ENCODE measurements around the gene ADAM17. TPM values are rescaled to one million over a fixed set of nuclear protein-coding genes. Genes with fewer than 3 reads are reported as not detected.

ADAM17 gene
- total and polyA plus RNA-seq, 2 of the 13 experiments (the other 11 are each of a cell fraction or from before 2014, with no cell fraction given), result 6.5 to 33.4 TPM

DNA sequence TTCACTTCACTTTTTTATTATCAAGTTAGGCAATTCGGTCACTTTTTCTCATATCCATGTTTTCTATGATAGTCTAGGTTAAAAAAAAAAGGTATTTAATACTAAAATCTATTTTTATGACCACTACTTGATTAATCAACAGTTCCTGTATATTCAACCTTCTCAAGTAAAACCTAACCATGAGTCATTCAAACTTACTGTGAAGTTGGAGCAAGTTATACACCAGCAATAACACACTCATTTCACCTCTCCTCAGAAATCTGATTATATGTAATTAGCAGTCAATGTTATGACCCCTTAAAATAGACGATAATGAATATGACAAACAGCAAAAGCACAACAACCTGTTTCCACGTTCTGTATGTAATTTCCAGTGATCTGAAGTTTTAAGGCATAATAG lies 35.0 kb upstream of the ADAM17 start (continued):
- TF ChIP-seq, protein P1, sequence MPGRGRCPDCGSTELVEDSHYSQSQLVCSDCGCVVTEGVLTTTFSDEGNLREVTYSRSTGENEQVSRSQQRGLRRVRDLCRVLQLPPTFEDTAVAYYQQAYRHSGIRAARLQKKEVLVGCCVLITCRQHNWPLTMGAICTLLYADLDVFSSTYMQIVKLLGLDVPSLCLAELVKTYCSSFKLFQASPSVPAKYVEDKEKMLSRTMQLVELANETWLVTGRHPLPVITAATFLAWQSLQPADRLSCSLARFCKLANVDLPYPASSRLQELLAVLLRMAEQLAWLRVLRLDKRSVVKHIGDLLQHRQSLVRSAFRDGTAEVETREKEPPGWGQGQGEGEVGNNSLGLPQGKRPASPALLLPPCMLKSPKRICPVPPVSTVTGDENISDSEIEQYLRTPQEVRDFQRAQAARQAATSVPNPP (CRISPR knock-in tag; IDR thresholded peaks at IDR 0.05), result no peak
- no peak for TF ChIP-seq RBM39 (IDR thresholded peaks at IDR 0.05; ENCODE audit: low read depth, low read length, poor library complexity, severe bottlenecking)
- TF ChIP-seq KAT8 (CRISPR knock-in tag; IDR thresholded peaks at IDR 0.05), result no peak
- TF ChIP-seq, protein P2, sequence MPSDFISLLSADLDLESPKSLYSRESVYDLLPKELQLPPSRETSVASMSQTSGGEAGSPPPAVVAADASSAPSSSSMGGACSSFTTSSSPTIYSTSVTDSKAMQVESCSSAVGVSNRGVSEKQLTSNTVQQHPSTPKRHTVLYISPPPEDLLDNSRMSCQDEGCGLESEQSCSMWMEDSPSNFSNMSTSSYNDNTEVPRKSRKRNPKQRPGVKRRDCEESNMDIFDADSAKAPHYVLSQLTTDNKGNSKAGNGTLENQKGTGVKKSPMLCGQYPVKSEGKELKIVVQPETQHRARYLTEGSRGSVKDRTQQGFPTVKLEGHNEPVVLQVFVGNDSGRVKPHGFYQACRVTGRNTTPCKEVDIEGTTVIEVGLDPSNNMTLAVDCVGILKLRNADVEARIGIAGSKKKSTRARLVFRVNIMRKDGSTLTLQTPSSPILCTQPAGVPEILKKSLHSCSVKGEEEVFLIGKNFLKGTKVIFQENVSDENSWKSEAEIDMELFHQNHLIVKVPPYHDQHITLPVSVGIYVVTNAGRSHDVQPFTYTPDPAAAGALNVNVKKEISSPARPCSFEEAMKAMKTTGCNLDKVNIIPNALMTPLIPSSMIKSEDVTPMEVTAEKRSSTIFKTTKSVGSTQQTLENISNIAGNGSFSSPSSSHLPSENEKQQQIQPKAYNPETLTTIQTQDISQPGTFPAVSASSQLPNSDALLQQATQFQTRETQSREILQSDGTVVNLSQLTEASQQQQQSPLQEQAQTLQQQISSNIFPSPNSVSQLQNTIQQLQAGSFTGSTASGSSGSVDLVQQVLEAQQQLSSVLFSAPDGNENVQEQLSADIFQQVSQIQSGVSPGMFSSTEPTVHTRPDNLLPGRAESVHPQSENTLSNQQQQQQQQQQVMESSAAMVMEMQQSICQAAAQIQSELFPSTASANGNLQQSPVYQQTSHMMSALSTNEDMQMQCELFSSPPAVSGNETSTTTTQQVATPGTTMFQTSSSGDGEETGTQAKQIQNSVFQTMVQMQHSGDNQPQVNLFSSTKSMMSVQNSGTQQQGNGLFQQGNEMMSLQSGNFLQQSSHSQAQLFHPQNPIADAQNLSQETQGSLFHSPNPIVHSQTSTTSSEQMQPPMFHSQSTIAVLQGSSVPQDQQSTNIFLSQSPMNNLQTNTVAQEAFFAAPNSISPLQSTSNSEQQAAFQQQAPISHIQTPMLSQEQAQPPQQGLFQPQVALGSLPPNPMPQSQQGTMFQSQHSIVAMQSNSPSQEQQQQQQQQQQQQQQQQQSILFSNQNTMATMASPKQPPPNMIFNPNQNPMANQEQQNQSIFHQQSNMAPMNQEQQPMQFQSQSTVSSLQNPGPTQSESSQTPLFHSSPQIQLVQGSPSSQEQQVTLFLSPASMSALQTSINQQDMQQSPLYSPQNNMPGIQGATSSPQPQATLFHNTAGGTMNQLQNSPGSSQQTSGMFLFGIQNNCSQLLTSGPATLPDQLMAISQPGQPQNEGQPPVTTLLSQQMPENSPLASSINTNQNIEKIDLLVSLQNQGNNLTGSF (CRISPR knock-in tag; IDR thresholded peaks at IDR 0.05), result no peak

DNA sequence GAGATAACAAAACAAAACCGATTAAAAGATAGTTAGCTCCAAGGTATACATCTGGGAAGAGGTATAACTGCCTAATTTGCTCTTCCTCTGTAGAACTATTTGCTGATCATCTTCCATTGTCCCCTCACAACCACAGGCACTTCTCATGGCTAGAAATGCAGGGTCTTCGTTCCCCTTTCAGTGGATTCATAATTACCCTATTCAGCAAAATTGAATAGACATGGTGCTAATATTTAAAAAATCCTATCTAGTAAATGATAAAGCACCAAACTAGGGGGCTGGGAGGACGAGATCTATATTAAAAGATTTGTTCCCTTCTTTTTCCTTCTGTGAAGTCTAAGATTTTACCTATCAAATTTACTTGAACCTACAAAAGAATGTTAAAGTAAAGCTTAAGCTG lies 30.8 kb upstream of the ADAM17 start:
- H3K4me2 ChIP-seq (ENCODE audit: low read depth, low read length), result no peak overlapping the region
- BruUV-seq (replicated peaks), result no TSS peak
- intact Hi-C loops (cut with micrococcal nuclease; ENCODE audit: unreplicated experiment) (no loop called here), in situ Hi-C loops (cut with HindIII; ENCODE audit: extremely low pct_ligation_motif_present, low pct_unique_long_range_greater_than_20kb) (no loop called here)
- peak; percentile 71; the same call in 1 of the 2 replicates for TF ChIP-seq MAFF (IDR thresholded peaks at IDR 0.05; ENCODE audit: low read depth, low read length)
- peak; percentile 66 to 77; a peak in 3 of 4 replicates for TF ChIP-seq MAFK (conservative IDR thresholded peaks at IDR 0.05 in 1 of 2, IDR thresholded peaks at IDR 0.05 in 1 of 2; ENCODE audit: low read length in 2 of 2)
- no peak for TF ChIP-seq ATM (IDR thresholded peaks at IDR 0.05; ENCODE audit: borderline replicate concordance)
- H3K9ac ChIP-seq (ENCODE audit: insufficient read depth, low read depth, low read length), result no peak overlapping the region
- H3K79me2 ChIP-seq (ENCODE audit: insufficient read depth, low read length), result peaks cover 5% of the 10 kb centered on the region
- no peaks in the 10 kb centered on the region for H4K20me1 ChIP-seq (ENCODE audit: insufficient read depth, low read length)
- peaks cover 26 to 68% of the 10 kb centered on the region in 2 experiments for H3K36me3 ChIP-seq (replicated peaks in 1 of 2; ENCODE audit: control insufficient read depth in 1 of 2, insufficient read depth in 2 of 2, low read length in 2 of 2)
- no peaks in the 10 kb centered on the region for H3K9me3 ChIP-seq (ENCODE audit: low read length)
- no peak for FAIRE-seq
- CTCF ChIA-PET (ENCODE audit: low intra/inter-chr PET ratio, low total read pairs), result no interaction called here
- no peak for DNase-seq (ENCODE audit: low spot score)
- no peaks in the 10 kb centered on the region for H3K27me3 ChIP-seq (ENCODE audit: control insufficient read depth in 1 of 2, insufficient read depth in 2 of 2, low read length in 2 of 2)
- no peak for ATAC-seq
- 96% methylated on average over 3 of the region's 3 CpGs for WGBS (ENCODE audit: low lambda C conversion rate)
- H3K27ac ChIP-seq (ENCODE audit: extremely low read length, insufficient read depth, low read length), result no peak overlapping the region
- POLR2A ChIA-PET, result interaction anchor here (1.2 kb wide), 1 partner anchor 31 kb away, joined by 5 read pairs; the partner anchor contains the start of gene ADAM17
- H2AFZ ChIP-seq (ENCODE audit: low read length), result no peak overlapping the region
- H3K4me3 ChIP-seq (replicated peaks in 1 of 3; ENCODE audit: insufficient read depth in 1 of 3, low read depth in 2 of 3, low read length in 3 of 3), result no peak overlapping the region
- H3K4me1 ChIP-seq (ENCODE audit: insufficient read depth, low read length), result no peaks in the 10 kb centered on the region
